Measurements from ENCODE around the gene ZNG1A.

- TF ChIP-seq CSDC2 (CRISPR knock-in tag; IDR thresholded peaks at IDR 0.05): no peak
- TF ChIP-seq TCF4 (CRISPR knock-in tag; IDR thresholded peaks at IDR 0.05; ENCODE audit: borderline replicate concordance): no peak
- TF ChIP-seq ARNTL (CRISPR knock-in tag; IDR thresholded peaks at IDR 0.05; ENCODE audit: borderline replicate concordance, low read depth): no peak
Measured at GRCh38 chr9:224582-225520, 46.0 kb upstream of the ZNG1A start.
